Lower lobe of right lung (tissue), 2 donors: ENCODE data around the gene INTS14. TPM values are rescaled to one million over a fixed set of nuclear protein-coding genes. Genes with fewer than 3 reads are reported as not detected.

ENCODE experiments used
- ATAC-seq, 2 donors: fragments of 200-7000 bp; cut with Tn5 transposase; one replicate each; pipeline ENCODE4 v1.9.1; 2020 to 2022; ENCODE audit warnings: mild to moderate bottlenecking in 2 of 2, moderate library complexity in 2 of 2
- DNase-seq: peaks from one replicate; pipeline ENCODE4 v3.0.0-alpha.2; 2020
- H3K27ac ChIP-seq: fragments of 200-600 bp; one replicate; pipeline ENCODE4 v1.8.0; 2022
- H3K27me3 ChIP-seq: fragments of 200-600 bp; one replicate; pipeline ENCODE4 v1.8.0; 2022; ENCODE audit warnings: low read depth
- H3K36me3 ChIP-seq: fragments of 200-600 bp; one replicate; pipeline ENCODE4 v1.8.0; 2022; ENCODE audit warnings: mild to moderate bottlenecking
- H3K4me1 ChIP-seq: fragments of 200-600 bp; one replicate; pipeline ENCODE4 v1.8.0; 2022
- H3K4me3 ChIP-seq: fragments of 200-600 bp; one replicate; pipeline ENCODE4 v1.8.0; 2022; ENCODE audit warnings: mild to moderate bottlenecking
- H3K9me3 ChIP-seq: fragments of 200-600 bp; one replicate; pipeline ENCODE4 v1.8.0; 2022
- intact Hi-C: fragments of 100-400 bp; cut with DNase I; formaldehyde crosslinking; loops from one replicate; pipeline ENCODE4 v1.11.0; 2022
- total RNA-seq: library from RNA; stranded (reverse); fragmentation: NEBNext Ultra II Directional; extraction: Animal tissue kit (Norgen Biotek cat#: 25700); gene quantifications from one replicate; pipeline ENCODE4 v1.2.1, GENCODE V29; 2021
- TF ChIP-seq, protein P1 (sequence below): fragments of 200-600 bp; IDR thresholded peaks from one replicate; pipeline ENCODE4 v1.8.0; 2022; ENCODE audit warnings: antibody characterized with exemption, mild to moderate bottlenecking
- donor health status: DM: no; HTN: yes; CAD: no; lungs with severe emphysema.

The INTS14 gene
- total RNA-seq, 1 donor from 2014 or later: 27.1 TPM

DNA sequence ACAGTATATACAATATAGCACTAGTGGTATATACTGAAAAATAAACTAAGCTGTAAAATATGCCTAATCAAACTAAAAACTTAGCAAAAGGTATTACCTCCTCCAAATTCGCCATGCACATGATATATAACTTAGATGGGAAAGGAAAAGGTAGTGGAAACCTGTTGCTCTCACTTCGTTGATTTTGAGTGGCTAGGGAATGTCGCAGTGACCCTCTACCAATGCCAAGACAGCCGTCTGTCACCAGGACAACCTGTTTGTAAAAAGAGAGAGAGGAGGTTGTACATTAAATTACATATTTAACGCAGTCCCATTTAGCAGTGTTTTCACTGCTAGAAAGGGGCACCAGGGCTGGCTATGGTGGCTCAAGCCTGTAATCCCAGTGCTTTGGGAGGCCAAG is 11.3 kb downstream of the INTS14 start:
- intact Hi-C loops: no loop called here
- DNase-seq (no peak), ATAC-seq (no peak)
- Histone ChIP-seq H3K27ac (no peak overlapping the region), H3K36me3 (peaks cover 93% of the 10 kb centered on the region), H3K9me3 (no peaks in the 10 kb centered on the region), H3K27me3 (no peaks in the 10 kb centered on the region), H3K4me3 (no peak overlapping the region), H3K4me1 (no peaks in the 10 kb centered on the region)
- TF ChIP-seq, protein P1, sequence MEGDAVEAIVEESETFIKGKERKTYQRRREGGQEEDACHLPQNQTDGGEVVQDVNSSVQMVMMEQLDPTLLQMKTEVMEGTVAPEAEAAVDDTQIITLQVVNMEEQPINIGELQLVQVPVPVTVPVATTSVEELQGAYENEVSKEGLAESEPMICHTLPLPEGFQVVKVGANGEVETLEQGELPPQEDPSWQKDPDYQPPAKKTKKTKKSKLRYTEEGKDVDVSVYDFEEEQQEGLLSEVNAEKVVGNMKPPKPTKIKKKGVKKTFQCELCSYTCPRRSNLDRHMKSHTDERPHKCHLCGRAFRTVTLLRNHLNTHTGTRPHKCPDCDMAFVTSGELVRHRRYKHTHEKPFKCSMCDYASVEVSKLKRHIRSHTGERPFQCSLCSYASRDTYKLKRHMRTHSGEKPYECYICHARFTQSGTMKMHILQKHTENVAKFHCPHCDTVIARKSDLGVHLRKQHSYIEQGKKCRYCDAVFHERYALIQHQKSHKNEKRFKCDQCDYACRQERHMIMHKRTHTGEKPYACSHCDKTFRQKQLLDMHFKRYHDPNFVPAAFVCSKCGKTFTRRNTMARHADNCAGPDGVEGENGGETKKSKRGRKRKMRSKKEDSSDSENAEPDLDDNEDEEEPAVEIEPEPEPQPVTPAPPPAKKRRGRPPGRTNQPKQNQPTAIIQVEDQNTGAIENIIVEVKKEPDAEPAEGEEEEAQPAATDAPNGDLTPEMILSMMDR: no peak

DNA sequence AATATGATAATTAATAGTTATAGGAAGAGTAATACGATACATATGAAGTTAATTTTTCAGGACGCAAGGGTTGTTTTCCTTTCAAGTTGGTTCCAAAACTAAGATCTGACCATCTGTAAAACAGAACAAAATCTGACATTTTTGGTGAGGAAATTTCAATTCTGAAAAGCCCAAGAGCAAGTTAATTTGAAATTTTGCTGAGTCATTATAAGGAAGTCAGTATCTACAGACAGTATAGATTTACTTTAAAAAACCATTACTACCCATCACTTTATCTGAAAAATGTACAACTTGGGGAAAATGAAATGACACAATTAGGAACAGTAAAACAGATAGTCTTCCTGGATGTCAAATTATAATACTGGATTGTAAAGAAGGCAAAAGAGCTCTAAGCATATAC is 12.5 kb downstream of the INTS14 start:
- DNase-seq (no peak), ATAC-seq (no peak)
- H3K9me3 ChIP-seq: no peaks in the 10 kb centered on the region
- H3K4me1 ChIP-seq: no peaks in the 10 kb centered on the region
- H3K27ac ChIP-seq: no peak overlapping the region
- TF ChIP-seq, protein P1: no peak
- H3K36me3 ChIP-seq: peaks cover 93% of the 10 kb centered on the region
- intact Hi-C loops: no loop called here
- H3K4me3 ChIP-seq: no peak overlapping the region
- H3K27me3 ChIP-seq: no peaks in the 10 kb centered on the region

DNA sequence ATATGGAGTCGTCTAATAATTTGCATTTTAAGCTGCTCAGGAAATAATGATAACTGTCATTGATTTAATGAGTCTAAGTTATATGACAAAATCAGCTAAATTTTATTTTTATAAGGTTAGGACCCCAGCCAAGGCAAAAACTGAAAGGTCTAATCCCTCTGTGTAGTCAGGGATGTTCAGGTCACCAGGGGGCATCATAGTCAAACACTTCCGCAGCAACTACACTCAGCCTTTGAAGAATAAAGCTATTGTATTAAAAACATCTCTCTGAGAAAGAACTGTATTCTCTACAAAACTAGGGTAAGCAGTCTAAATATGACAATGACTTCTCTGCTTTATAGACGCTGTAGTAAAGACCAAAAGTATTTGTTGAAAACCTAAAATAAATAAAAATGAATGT is 15.0 kb downstream of the INTS14 start:
- Histone ChIP-seq H3K4me3 (no peak overlapping the region), H3K27me3 (no peaks in the 10 kb centered on the region), H3K9me3 (no peaks in the 10 kb centered on the region), H3K27ac (no peak overlapping the region), H3K36me3 (peaks cover 96% of the 10 kb centered on the region), H3K4me1 (no peaks in the 10 kb centered on the region)
- TF ChIP-seq, protein P1: no peak
- DNase-seq (no peak), ATAC-seq (no peak)
- intact Hi-C loops: no loop called here

DNA sequence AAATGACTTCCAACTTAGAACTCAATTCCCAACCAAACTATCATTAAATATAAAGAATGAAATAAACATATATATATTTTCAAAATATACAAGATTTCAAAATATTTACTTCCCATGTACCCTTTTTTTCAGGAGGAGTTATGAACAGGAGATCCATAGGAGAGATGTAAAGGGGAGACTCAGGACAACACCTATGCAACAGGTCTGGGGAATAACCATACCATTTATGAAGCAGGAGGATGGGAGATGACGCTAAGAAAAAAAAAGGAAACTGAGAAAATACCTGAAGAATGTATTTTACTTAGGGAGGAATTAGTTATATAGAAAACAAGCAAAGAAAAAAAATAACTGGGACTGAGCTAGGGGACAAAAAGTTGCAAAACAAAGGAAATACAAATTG is 23.8 kb downstream of the INTS14 start:
- no peaks in the 10 kb centered on the region for H3K9me3 ChIP-seq
- H3K4me3 ChIP-seq: no peak overlapping the region
- no peak overlapping the region for H3K27ac ChIP-seq
- TF ChIP-seq, protein P1: no peak
- no peaks in the 10 kb centered on the region for H3K27me3 ChIP-seq
- peaks cover 100% of the 10 kb centered on the region for H3K36me3 ChIP-seq
- no peak for ATAC-seq
- peaks cover 6% of the 10 kb centered on the region for H3K4me1 ChIP-seq
- no peak for DNase-seq
- intact Hi-C loops: no loop called here

DNA sequence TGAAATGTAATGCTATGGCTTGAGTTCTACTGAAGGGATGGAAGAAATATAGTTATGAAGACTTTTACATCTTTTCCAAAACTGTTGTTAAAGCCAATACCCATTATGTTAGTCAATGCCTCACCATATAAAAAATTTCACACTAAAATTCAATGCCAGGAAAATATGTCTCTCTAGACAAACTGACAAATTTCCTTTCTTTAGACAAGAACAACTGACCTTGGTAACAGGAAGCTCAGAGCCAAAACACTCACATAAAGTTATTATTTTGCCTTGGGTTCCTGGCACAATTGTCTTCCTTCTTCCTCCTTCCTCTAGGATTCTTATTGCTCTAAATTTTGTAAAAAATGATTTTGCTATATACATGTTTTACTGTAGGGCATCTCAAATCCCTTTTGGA is 26.7 kb downstream of the INTS14 start:
- no peaks in the 10 kb centered on the region for H3K9me3 ChIP-seq
- TF ChIP-seq, protein P1: no peak
- peaks cover 99% of the 10 kb centered on the region for H3K36me3 ChIP-seq
- ATAC-seq (no peak), DNase-seq (no peak)
- intact Hi-C loops: no loop called here
- peaks cover 6% of the 10 kb centered on the region for H3K4me1 ChIP-seq
- no peak overlapping the region for H3K27ac ChIP-seq
- no peak overlapping the region for H3K4me3 ChIP-seq
- no peaks in the 10 kb centered on the region for H3K27me3 ChIP-seq

DNA sequence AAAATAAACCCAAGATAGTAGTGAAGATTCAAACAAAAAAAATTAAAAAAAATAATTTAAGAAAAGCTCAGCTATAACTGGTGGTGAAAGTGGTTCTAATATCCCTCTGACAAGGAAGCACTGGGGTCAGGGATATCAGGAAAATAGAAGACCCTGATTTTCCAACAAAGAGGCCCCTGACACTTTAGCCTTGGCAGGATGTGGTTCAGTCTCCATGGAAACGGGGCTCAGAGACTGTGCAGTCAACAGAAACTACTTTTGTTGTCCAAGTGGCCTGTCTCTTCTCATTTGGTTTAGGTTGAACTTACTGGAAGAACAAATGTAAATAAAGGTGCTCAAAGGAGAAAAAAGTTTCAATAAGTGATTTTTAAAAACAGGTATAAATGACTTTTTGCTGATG is 27.2 kb downstream of the INTS14 start:
- Histone ChIP-seq H3K36me3 (peaks cover 99% of the 10 kb centered on the region), H3K4me3 (no peak overlapping the region), H3K27ac (no peak overlapping the region), H3K9me3 (no peaks in the 10 kb centered on the region), H3K27me3 (no peaks in the 10 kb centered on the region), H3K4me1 (peaks cover 6% of the 10 kb centered on the region)
- no peak for ATAC-seq
- intact Hi-C loops: no loop called here
- TF ChIP-seq, protein P1: no peak
- DNase-seq: no peak
